HEK293T (cell line): ENCODE results near the gene DRICH1.
"Not testable (repeated sequence)": the region's sequence is repeated elsewhere in the genome, so short reads cannot be mapped to it uniquely, and the experiment has no call there.

Source experiments
- CTCF ChIA-PET: fragments of 350-600 bp; formaldehyde crosslinking; extraction: SDS; loops from one replicate; lab custom pipeline; 2021; ENCODE audit warnings: antibody characterized with exemption, inconsistent platforms; lab: Yijun Ruan, JAX
- POLR2A ChIA-PET: fragments of 350-600 bp; formaldehyde crosslinking; extraction: SDS; loops from one replicate; lab custom pipeline; 2020; ENCODE audit warnings: antibody characterized with exemption, inconsistent platforms; lab: Yijun Ruan, JAX
- DNase-seq: peaks from one replicate; pipeline ENCODE4 v3.0.0; 2012; ENCODE audit warnings: mixed read lengths; ENCODE audit errors: extremely low spot score
- ARNT ChIP-seq: fragments of 450-650 bp; IDR thresholded peaks from 2 replicates; pipeline ENCODE4 v1.6.1; 2017; ENCODE audit warnings: mild to moderate bottlenecking
- BHLHE40 ChIP-seq: fragments of 450-650 bp; IDR thresholded peaks from 2 replicates; pipeline ENCODE4 v1.6.1; 2016; ENCODE audit warnings: mild to moderate bottlenecking, moderate library complexity, borderline replicate concordance
- CTBP1 ChIP-seq: fragments of 450-650 bp; IDR thresholded peaks from 2 replicates; pipeline ENCODE4 v1.6.1; 2016; ENCODE audit warnings: borderline replicate concordance
- ELF4 ChIP-seq: fragments of 450-650 bp; IDR thresholded peaks from 2 replicates; pipeline ENCODE4 v1.6.1; 2017; ENCODE audit warnings: antibody characterized with exemption
- FOXA1 ChIP-seq: fragments of 450-650 bp; IDR thresholded peaks from 2 replicates; pipeline ENCODE4 v1.6.1; 2016; ENCODE audit warnings: mild to moderate bottlenecking
- FOXK2 ChIP-seq: fragments of 450-650 bp; IDR thresholded peaks from 2 replicates; pipeline ENCODE4 v1.6.1; 2016; ENCODE audit warnings: mild to moderate bottlenecking
- FOXM1 ChIP-seq: fragments of 450-650 bp; IDR thresholded peaks from 2 replicates; pipeline ENCODE4 v1.6.1; 2017; ENCODE audit warnings: mild to moderate bottlenecking, borderline replicate concordance
- HDGF ChIP-seq: fragments of 450-650 bp; IDR thresholded peaks from 2 replicates; pipeline ENCODE4 v1.6.1; 2017; ENCODE audit warnings: antibody characterized with exemption, borderline replicate concordance
- L3MBTL2 ChIP-seq: fragments of 450-650 bp; conservative IDR thresholded peaks from 2 replicates; pipeline ENCODE4 v1.6.1; 2016; ENCODE audit warnings: mild to moderate bottlenecking
- LEF1 ChIP-seq: fragments of 450-650 bp; IDR thresholded peaks from 2 replicates; pipeline ENCODE4 v1.6.1; 2017; ENCODE audit warnings: mild to moderate bottlenecking, borderline replicate concordance
- NFRKB ChIP-seq: fragments of 450-650 bp; IDR thresholded peaks from 2 replicates; pipeline ENCODE4 v1.6.1; 2016; ENCODE audit warnings: mild to moderate bottlenecking, moderate library complexity
- SP1 ChIP-seq: fragments of 450-650 bp; IDR thresholded peaks from 2 replicates; pipeline ENCODE4 v1.6.1; 2017
- SUZ12 ChIP-seq: fragments of 450-650 bp; IDR thresholded peaks from 2 replicates; pipeline ENCODE4 v1.6.1; 2016; ENCODE audit warnings: mild to moderate bottlenecking
- TARDBP ChIP-seq: fragments of 450-650 bp; IDR thresholded peaks from 2 replicates; pipeline ENCODE4 v1.6.1; 2016
- ZNF384 ChIP-seq: fragments of 450-650 bp; IDR thresholded peaks from 2 replicates; pipeline ENCODE4 v1.6.1; 2016
- TF ChIP-seq, protein P1 (sequence below): fragments of 450-650 bp; IDR thresholded peaks from 2 replicates; pipeline ENCODE4 v1.6.1; 2016

The DRICH1 gene

DNA sequence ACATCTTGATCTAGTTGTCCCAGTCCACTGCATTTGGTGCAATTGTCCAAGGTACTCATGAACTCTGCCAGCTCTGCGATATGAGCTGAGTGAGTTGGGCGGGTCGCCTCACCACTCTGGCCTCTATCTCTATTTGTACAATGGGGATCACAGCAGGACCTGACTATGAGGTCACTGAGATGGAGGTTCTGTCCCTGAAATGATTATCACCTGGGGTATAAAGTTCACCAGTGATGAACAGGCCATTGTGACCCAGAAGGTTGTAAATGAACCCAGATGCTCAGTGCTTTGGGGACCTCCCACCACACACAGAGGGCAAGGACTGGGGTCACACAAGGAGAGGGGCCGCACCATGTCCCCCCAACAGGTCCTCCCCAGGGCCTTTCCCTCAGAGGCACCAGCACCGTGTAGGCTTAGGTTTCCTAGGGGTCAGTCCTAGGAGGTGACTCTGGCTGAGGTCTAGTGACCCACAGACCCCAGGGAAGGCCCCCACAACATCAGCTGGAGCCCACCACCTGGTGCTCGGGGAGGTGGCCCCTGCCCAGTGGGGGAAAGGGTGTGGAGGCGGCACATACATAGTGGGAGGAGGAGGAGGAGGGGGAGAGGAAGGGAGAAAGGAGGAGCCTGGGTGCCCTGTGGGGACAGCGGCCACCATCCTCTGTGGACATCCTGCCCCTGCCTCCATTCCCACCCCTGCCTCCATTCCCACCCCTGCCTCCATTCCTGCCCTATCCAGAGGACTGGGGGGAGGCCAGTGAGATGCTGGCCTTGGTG, 27.0 kb downstream of the DRICH1 start:
- ChIA-PET POLR2A (no interaction called here), CTCF (interaction anchor here (0.6 kb wide), 1 partner anchor 1362 kb away, joined by 4 read pairs; no protein-coding TSS in a partner anchor)
- TF ChIP-seq L3MBTL2 (no peak), SP1 (no peak), TARDBP (no peak), FOXA1 (no peak), LEF1 (no peak), HDGF (no peak), CTBP1 (no peak), SUZ12 (no peak), ARNT (no peak)
- no peak for DNase-seq

DNA sequence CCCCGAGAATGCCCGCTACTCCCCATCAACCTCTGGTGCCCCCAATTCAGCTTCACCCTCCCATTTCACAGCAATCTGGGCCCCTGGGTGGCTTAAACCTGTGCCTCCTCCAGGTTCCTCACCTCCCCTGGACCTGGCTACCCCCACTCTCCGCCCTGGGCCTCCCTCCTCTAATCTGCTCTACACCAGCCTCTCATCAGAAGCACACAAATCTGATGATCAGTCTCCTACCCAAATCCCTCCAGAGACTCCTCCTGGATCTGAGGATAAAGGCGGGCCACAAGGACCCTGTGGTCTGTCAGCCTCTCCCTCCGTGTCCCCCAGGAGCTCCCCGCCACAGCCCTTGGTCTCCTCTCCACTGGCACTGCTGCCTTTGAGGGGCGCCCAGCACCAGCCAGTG, 28.9 kb downstream of the DRICH1 start:
- POLR2A ChIA-PET: no interaction called here
- CTCF ChIA-PET: no interaction called here
- no peak for DNase-seq
- TF ChIP-seq TARDBP (no peak), FOXA1 (no peak), FOXK2 (no peak), SP1 (no peak), SUZ12 (no peak), HDGF (no peak), ARNT (no peak)
- TF ChIP-seq, protein P1, sequence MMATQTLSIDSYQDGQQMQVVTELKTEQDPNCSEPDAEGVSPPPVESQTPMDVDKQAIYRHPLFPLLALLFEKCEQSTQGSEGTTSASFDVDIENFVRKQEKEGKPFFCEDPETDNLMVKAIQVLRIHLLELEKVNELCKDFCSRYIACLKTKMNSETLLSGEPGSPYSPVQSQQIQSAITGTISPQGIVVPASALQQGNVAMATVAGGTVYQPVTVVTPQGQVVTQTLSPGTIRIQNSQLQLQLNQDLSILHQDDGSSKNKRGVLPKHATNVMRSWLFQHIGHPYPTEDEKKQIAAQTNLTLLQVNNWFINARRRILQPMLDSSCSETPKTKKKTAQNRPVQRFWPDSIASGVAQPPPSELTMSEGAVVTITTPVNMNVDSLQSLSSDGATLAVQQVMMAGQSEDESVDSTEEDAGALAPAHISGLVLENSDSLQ: no peak

GRCh38 chr22:23598805-23599518, 33.2 kb downstream of the DRICH1 start:
- CTCF ChIA-PET: interaction anchor here (1.1 kb wide), 1 partner anchor 8 kb away, joined by 3 read pairs; no protein-coding TSS in a partner anchor

DNA sequence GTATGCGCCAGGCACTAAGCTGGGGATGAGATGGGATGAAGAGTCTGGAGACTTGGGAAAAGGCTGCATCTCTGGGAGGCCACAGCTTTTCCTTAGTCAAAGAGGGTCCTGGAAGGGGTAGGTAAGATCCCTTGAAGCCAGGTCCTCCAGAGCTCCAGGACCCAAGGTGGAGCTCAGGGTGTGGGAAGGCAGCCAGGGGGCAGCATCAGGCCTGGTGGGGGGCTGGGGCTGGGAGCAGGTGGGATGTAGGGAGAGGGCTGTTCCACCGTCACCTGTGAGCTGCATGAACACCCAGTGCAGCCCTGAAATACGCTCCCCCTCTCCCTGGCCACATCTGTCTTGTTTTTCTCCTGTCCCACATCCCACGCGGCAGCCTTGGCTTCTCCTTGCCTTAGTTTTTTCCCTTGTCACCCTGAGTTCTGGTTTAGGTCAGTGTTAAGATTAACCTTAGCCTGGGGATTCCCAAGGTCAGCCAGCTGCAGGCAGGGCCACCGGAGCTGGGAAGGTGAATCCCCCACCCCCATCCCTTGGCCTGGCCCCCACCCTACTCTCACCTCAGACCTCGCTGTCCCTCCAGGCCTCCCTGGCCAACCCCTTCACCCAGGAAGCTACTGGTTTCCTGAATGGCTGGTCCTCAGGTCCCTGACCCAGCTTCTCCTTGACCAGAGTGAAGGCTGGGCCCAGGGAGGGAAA, 34.4 kb downstream of the DRICH1 start:
- CTCF ChIA-PET, DNase-seq: not testable (repeated sequence)
- POLR2A ChIA-PET: interaction anchor here (0.9 kb wide), 1 partner anchor 10 kb away, joined by 3 read pairs; no protein-coding TSS in a partner anchor

More at GRCh38 chr22:23598805-23599518, 33.2 kb downstream of the DRICH1 start:
- POLR2A ChIA-PET: interaction anchor here (0.9 to 1.7 kb wide), 2 partner anchors 9 to 258 kb away, joined by 3 to 5 read pairs; partner anchors contain the start of gene SLC2A11
- TF ChIP-seq FOXM1: no peak
- DNase-seq: no peak

- POLR2A ChIA-PET: interaction anchor here (0.6 kb wide), 1 partner anchor 10 kb away, joined by 3 read pairs; no protein-coding TSS in a partner anchor
- DNase-seq: not testable (repeated sequence)
- CTCF ChIA-PET: interaction anchor here (1.3 kb wide), 1 partner anchor 13 kb away, joined by 3 read pairs; no protein-coding TSS in a partner anchor
Measured at GRCh38 chr22:23595904-23596303, 36.2 kb downstream of the DRICH1 start.

DNA sequence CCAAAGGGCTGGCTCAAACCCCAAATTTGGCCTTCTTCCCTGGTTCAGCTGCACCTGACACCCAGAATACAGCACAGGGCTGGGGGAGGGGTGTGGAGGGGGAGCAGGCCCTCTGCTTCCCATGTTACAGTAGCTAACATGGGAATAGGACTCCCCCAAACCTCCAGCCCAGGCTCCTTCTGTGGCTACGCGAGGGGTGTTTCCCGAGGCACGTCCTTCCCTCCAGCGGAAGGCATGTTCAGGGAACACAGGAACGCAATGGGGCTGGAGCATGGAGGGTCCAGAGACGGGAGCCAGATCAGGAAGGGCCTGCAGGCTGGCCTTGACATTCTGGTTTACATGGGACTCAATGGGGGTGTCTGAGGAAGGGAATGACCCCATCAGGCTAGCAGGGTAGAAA, 40.3 kb downstream of the DRICH1 start:
- CTCF ChIA-PET: interaction anchor here (0.5 to 2.0 kb wide), 12 partner anchors 8 to 904 kb away, joined by 3 to 12 read pairs (median 5); partner anchors contain the start of gene IGLL1
- POLR2A ChIA-PET: no interaction called here

More for the DNA sequence above, 40.3 kb downstream of the DRICH1 start:
- DNase-seq: no peak
- TF ChIP-seq ZNF384: no peak
- no peak for TF ChIP-seq FOXM1
- no peak for TF ChIP-seq SUZ12
- TF ChIP-seq FOXA1: no peak
- TF ChIP-seq BHLHE40: no peak
- no peak for TF ChIP-seq LEF1
- TF ChIP-seq TARDBP: no peak
- TF ChIP-seq HDGF: no peak
- TF ChIP-seq, protein P1: no peak
- TF ChIP-seq ELF4: no peak
- TF ChIP-seq NFRKB: no peak
- TF ChIP-seq ARNT: no peak
- TF ChIP-seq CTBP1: no peak
- TF ChIP-seq FOXK2: no peak
- no peak for TF ChIP-seq L3MBTL2
- TF ChIP-seq SP1: no peak
